Suppressor macrophage treated with lipopolysaccharide for 1 hour (primary cell): ENCODE measurements around the gene EOGT.
A peak's percentile ranks its signal among the peaks of the same experiment; 100 is the strongest.

Experiments used
- DNase-seq, 3 donors: peaks; one replicate each; pipeline ENCODE4 v3.0.0-alpha.2; 2020 to 2022

The EOGT gene

GRCh38 chr3:68953816-68954444 lies 59.6 kb downstream of the EOGT start:
- peak in 2 of 3 donors; percentile 13 to 19 for DNase-seq

GRCh38 chr3:68945225-68945624 lies 68.3 kb downstream of the EOGT start:
- DNase-seq, result no peak

GRCh38 chr3:68943753-68944500 lies 69.6 kb downstream of the EOGT start:
- DNase-seq, result no peak

- DNase-seq, result no peak
Measured at GRCh38 chr3:68941055-68941454, 72.4 kb downstream of the EOGT start.

- no peak for DNase-seq
Measured at GRCh38 chr3:68936856-68937255, 76.6 kb downstream of the EOGT start.

GRCh38 chr3:68935778-68936177 lies 77.7 kb downstream of the EOGT start:
- DNase-seq, result no peak

GRCh38 chr3:68931406-68932149 lies 81.9 kb downstream of the EOGT start:
- no peak for DNase-seq
